ENCODE results near the gene IQCM. TPM values are rescaled to one million over a fixed set of nuclear protein-coding genes. Genes with fewer than 3 reads are reported as not detected.

Gene IQCM
- total and polyA plus RNA-seq, 10 of the 15 experiments (the other 5 are each of a cell fraction or from before 2014, with no cell fraction given), result not detected

GRCh38 chr4:149513081-149513480 lies 302.6 kb downstream of the IQCM start (continued):
- TF ChIP-seq REST (IDR thresholded peaks at IDR 0.05; ENCODE audit: low read depth, low read length) (no peak), ZNF592 (IDR thresholded peaks at IDR 0.05) (no peak), SIN3A (IDR thresholded peaks at IDR 0.05; ENCODE audit: low read depth, low read length) (no peak), RAD51 (IDR thresholded peaks at IDR 0.05) (no peak), ZBTB4 (CRISPR knock-in tag; IDR thresholded peaks at IDR 0.05) (no peak), BMI1 (IDR thresholded peaks at IDR 0.05; ENCODE audit: borderline replicate concordance) (no peak)
